H1 (cell line): Measurements from ENCODE around the gene MYLK4. TPM values are rescaled to one million over a fixed set of nuclear protein-coding genes. Genes with fewer than 3 reads are reported as not detected.

ENCODE experiments used
- HDAC2 ChIP-seq, 2 experiments: fragments of 300-600 bp in 1 of 2; sonication (generic) in 1 of 2; IDR thresholded peaks; 2 replicates each; pipeline ENCODE4 v1.6.1; 2011 to 2012; ENCODE audit warnings: low read depth in 2 of 2, low read length in 2 of 2, mild to moderate bottlenecking in 2 of 2, moderate library complexity in 2 of 2, borderline replicate concordance in 1 of 2, inconsistent platforms in 1 of 2
- KDM1A ChIP-seq: fragments of 200-600, 300-600 bp; sonication (generic); IDR thresholded peaks from 2 replicates; pipeline ENCODE4 v1.7.1; 2016; ENCODE audit warnings: mild to moderate bottlenecking, low read length, borderline replicate concordance
- TAF1 ChIP-seq: IDR thresholded peaks from 2 replicates; pipeline ENCODE4 v1.6.1; 2011; ENCODE audit warnings: mild to moderate bottlenecking, low read depth, low read length
- polyA plus RNA-seq, 7 experiments: library from polyadenylated mRNA; depleted of rRNA in 3 of 7; stranded (reverse) in 5 of 7; unstranded in 2 of 7; fragments of >200 nt in 5 of 7; fragments of 200-250 nt in 2 of 7; gene quantifications; 1 replicate in 5 of 7; 2 replicates in 1 of 7; 4 replicates in 1 of 7; pipeline versions ENCODE4 v1.2.1 to v1.2.3, GENCODE V29; 2011 to 2013; ENCODE audit warnings: missing spikeins in 2 of 7, mixed read lengths in 2 of 7
- total RNA-seq: library from RNA; stranded (reverse); fragmentation: NEBNext Ultra II Directional; extraction: Animal tissue kit (Norgen Biotek cat#: 25700); gene quantifications from 2 replicates; pipeline ENCODE4 v1.2.1, GENCODE V29; 2021
- TF ChIP-seq, protein P1 (sequence below): fragments of 300-600 bp; sonication (generic); IDR thresholded peaks from 2 replicates; pipeline ENCODE4 v1.7.1; 2012; ENCODE audit warnings: low read length, moderate library complexity, mild to moderate bottlenecking, inconsistent platforms; ENCODE audit not compliant: insufficient replicate concordance

MYLK4 gene
- total and polyA plus RNA-seq, 2 of the 8 experiments (the other 6 are each of a cell fraction or from before 2014, with no cell fraction given) = 0.11 to 0.17 TPM

DNA sequence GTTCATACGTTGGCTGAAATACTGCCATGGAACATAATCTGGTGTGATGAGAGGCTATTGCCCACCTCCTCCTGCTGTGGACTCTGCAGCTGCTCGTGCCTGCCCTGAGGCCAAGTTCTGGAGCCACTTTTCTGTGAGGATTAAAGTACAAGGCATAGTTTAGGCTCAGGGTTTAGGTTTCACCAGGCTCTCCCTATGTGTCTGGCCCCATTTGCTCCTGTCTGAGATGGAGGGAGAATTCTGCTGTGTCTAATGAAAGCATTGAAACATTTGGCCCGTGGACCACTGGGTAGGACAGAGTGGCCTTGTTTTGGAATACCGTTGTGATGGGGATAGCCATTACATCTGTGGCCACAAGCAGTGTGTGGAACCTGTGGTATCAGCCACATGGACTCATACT lies 20.4 kb upstream of the MYLK4 start (continued):
- TF ChIP-seq, protein P1, sequence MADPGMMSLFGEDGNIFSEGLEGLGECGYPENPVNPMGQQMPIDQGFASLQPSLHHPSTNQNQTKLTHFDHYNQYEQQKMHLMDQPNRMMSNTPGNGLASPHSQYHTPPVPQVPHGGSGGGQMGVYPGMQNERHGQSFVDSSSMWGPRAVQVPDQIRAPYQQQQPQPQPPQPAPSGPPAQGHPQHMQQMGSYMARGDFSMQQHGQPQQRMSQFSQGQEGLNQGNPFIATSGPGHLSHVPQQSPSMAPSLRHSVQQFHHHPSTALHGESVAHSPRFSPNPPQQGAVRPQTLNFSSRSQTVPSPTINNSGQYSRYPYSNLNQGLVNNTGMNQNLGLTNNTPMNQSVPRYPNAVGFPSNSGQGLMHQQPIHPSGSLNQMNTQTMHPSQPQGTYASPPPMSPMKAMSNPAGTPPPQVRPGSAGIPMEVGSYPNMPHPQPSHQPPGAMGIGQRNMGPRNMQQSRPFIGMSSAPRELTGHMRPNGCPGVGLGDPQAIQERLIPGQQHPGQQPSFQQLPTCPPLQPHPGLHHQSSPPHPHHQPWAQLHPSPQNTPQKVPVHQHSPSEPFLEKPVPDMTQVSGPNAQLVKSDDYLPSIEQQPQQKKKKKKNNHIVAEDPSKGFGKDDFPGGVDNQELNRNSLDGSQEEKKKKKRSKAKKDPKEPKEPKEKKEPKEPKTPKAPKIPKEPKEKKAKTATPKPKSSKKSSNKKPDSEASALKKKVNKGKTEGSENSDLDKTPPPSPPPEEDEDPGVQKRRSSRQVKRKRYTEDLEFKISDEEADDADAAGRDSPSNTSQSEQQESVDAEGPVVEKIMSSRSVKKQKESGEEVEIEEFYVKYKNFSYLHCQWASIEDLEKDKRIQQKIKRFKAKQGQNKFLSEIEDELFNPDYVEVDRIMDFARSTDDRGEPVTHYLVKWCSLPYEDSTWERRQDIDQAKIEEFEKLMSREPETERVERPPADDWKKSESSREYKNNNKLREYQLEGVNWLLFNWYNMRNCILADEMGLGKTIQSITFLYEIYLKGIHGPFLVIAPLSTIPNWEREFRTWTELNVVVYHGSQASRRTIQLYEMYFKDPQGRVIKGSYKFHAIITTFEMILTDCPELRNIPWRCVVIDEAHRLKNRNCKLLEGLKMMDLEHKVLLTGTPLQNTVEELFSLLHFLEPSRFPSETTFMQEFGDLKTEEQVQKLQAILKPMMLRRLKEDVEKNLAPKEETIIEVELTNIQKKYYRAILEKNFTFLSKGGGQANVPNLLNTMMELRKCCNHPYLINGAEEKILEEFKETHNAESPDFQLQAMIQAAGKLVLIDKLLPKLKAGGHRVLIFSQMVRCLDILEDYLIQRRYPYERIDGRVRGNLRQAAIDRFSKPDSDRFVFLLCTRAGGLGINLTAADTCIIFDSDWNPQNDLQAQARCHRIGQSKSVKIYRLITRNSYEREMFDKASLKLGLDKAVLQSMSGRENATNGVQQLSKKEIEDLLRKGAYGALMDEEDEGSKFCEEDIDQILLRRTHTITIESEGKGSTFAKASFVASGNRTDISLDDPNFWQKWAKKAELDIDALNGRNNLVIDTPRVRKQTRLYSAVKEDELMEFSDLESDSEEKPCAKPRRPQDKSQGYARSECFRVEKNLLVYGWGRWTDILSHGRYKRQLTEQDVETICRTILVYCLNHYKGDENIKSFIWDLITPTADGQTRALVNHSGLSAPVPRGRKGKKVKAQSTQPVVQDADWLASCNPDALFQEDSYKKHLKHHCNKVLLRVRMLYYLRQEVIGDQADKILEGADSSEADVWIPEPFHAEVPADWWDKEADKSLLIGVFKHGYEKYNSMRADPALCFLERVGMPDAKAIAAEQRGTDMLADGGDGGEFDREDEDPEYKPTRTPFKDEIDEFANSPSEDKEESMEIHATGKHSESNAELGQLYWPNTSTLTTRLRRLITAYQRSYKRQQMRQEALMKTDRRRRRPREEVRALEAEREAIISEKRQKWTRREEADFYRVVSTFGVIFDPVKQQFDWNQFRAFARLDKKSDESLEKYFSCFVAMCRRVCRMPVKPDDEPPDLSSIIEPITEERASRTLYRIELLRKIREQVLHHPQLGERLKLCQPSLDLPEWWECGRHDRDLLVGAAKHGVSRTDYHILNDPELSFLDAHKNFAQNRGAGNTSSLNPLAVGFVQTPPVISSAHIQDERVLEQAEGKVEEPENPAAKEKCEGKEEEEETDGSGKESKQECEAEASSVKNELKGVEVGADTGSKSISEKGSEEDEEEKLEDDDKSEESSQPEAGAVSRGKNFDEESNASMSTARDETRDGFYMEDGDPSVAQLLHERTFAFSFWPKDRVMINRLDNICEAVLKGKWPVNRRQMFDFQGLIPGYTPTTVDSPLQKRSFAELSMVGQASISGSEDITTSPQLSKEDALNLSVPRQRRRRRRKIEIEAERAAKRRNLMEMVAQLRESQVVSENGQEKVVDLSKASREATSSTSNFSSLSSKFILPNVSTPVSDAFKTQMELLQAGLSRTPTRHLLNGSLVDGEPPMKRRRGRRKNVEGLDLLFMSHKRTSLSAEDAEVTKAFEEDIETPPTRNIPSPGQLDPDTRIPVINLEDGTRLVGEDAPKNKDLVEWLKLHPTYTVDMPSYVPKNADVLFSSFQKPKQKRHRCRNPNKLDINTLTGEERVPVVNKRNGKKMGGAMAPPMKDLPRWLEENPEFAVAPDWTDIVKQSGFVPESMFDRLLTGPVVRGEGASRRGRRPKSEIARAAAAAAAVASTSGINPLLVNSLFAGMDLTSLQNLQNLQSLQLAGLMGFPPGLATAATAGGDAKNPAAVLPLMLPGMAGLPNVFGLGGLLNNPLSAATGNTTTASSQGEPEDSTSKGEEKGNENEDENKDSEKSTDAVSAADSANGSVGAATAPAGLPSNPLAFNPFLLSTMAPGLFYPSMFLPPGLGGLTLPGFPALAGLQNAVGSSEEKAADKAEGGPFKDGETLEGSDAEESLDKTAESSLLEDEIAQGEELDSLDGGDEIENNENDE = no peak
- TF ChIP-seq TAF1 (no peak), HDAC2 (IDR thresholded peaks at IDR 0.05; ENCODE audit: borderline replicate concordance in 1 of 2, low read depth in 2 of 2, low read length in 2 of 2) (no peak), KDM1A (no peak)
- TF ChIP-seq, all 59 proteins: peak for 0
